GM12864 (cell line): ENCODE results near the gene TENM3.

Experiments used
- DNase-seq: peaks from one replicate; pipeline ENCODE4 v3.0.0-alpha.2; 2011; ENCODE audit warnings: low read depth
- H3K4me3 ChIP-seq: 2 replicates; pipeline ENCODE4 v1.5.1; 2011; ENCODE audit warnings: mild to moderate bottlenecking, low read depth, low read length, control low read depth
- TF ChIP-seq, protein P1 (sequence below): IDR thresholded peaks from 2 replicates; pipeline ENCODE4 v1.5.1; 2011; ENCODE audit warnings: low read depth, mild to moderate bottlenecking, moderate library complexity, low read length, control low read depth, inconsistent platforms; ENCODE audit errors: missing control alignments

TENM3 gene

DNA sequence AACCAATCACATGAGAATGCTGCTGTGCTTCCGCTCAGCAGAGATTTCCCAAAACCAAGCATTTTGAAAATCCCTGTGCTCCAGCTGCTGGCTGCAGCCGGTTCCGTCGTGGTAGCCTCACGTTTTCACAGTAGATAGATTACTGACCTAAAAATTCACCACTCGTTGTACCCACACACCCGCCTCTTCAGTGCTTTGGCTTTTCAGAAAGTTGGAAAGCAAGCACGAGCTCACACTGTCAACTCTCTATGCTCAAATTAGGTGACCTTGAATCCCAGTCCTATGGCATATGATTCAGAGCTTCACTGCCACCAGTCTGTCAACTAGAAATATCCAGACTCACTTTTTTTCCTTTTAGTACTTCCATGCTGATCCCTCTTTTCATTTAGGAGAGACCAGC, 505.1 kb downstream of the TENM3 start:
- no peak for DNase-seq
- TF ChIP-seq, protein P1, sequence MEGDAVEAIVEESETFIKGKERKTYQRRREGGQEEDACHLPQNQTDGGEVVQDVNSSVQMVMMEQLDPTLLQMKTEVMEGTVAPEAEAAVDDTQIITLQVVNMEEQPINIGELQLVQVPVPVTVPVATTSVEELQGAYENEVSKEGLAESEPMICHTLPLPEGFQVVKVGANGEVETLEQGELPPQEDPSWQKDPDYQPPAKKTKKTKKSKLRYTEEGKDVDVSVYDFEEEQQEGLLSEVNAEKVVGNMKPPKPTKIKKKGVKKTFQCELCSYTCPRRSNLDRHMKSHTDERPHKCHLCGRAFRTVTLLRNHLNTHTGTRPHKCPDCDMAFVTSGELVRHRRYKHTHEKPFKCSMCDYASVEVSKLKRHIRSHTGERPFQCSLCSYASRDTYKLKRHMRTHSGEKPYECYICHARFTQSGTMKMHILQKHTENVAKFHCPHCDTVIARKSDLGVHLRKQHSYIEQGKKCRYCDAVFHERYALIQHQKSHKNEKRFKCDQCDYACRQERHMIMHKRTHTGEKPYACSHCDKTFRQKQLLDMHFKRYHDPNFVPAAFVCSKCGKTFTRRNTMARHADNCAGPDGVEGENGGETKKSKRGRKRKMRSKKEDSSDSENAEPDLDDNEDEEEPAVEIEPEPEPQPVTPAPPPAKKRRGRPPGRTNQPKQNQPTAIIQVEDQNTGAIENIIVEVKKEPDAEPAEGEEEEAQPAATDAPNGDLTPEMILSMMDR = no peak
- no peak overlapping the region for H3K4me3 ChIP-seq

GRCh38 chr4:182748949-182749348, 505.7 kb downstream of the TENM3 start:
- DNase-seq = no peak
- no peak overlapping the region for H3K4me3 ChIP-seq
- TF ChIP-seq, protein P1 = no peak

- H3K4me3 ChIP-seq = no peak overlapping the region
- no peak for DNase-seq
- TF ChIP-seq, protein P1 = no peak
These were observed 506.5 kb downstream of the TENM3 start for GRCh38 chr4:182749667-182750167.

GRCh38 chr4:182752158-182752910, 509.1 kb downstream of the TENM3 start:
- H3K4me3 ChIP-seq = no peak overlapping the region
- TF ChIP-seq, protein P1 = no peak
- no peak for DNase-seq

DNA sequence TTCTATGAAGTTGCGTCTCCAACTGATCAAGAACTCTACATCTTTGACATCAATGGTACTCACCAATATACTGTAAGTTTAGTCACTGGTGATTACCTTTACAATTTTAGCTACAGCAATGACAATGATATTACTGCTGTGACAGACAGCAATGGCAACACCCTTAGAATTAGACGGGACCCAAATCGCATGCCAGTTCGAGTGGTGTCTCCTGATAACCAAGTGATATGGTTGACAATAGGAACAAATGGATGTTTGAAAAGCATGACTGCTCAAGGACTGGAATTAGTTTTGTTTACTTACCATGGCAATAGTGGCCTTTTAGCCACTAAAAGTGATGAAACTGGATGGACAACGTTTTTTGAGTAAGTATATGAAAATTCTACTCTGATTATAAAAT, 511.7 kb downstream of the TENM3 start:
- TF ChIP-seq, protein P1 = no peak
- no peak for DNase-seq
- no peak overlapping the region for H3K4me3 ChIP-seq

GRCh38 chr4:182756161-182756690, 513.0 kb downstream of the TENM3 start:
- DNase-seq = no peak
- H3K4me3 ChIP-seq = no peak overlapping the region
- TF ChIP-seq, protein P1 = no peak

- TF ChIP-seq, protein P1 = no peak
- no peak overlapping the region for H3K4me3 ChIP-seq
- DNase-seq = no peak
These were observed 515.1 kb downstream of the TENM3 start for GRCh38 chr4:182758273-182758672.
